HCT116 (cell line): Measurements from ENCODE around the gene TNFRSF17. TPM values are rescaled to one million over a fixed set of nuclear protein-coding genes. Genes with fewer than 3 reads are reported as not detected.

ENCODE experiments used
- ATAC-seq: fragments of 200-7000 bp; cut with Tn5 transposase; 2 replicates; pipeline ENCODE4 v1.9.1; 2020; ENCODE audit warnings: mild to moderate bottlenecking, moderate library complexity
- BruUV-seq: library from RNA; stranded (reverse); fragments of 400-500 nt; replicated peaks from 2 replicates; lab custom pipeline; 2021; lab: Mats Ljungman, UMichigan
- CTCF ChIA-PET: fragments of 300-600 bp; sonication (Branson Sonifier 250); formaldehyde crosslinking; loops from one replicate; lab custom pipeline; 2021; ENCODE audit warnings: antibody characterized with exemption; lab: Charles Lee
- POLR2A ChIA-PET: fragments of 300-600, 350-600 bp; sonication (Branson Sonifier 250); formaldehyde crosslinking; loops from one replicate; lab custom pipeline; 2021; ENCODE audit warnings: antibody characterized with exemption; lab: Charles Lee
- RAD21 ChIA-PET, 2 experiments: fragments of 300-600 bp; sonication (Branson Sonifier 250); formaldehyde crosslinking; loops; one replicate each; lab custom pipeline; 2023; ENCODE audit warnings: low total read pairs in 2 of 2; ENCODE audit not compliant: uncharacterized antibody in 2 of 2, unreplicated experiment in 2 of 2, low non-redundant PET in 1 of 2; lab: Charles Lee
- DNase-seq: peaks from one replicate; pipeline ENCODE4 v3.0.0-alpha.2; 2010; ENCODE audit warnings: low read depth, low spot score
- H2AFZ ChIP-seq: fragments of 200-600 bp; shearing (Covaris generic), sonication (generic); 2 replicates; pipeline ENCODE4 v1.6.1; 2017; ENCODE audit warnings: low read depth, mixed run types, mixed read lengths, antibody characterized with exemption, low read length; ENCODE audit not compliant: poor library complexity, severe bottlenecking
- H3K27ac ChIP-seq: 2 replicates; pipeline ENCODE4 v1.5.1; 2012; ENCODE audit warnings: low read depth, low read length
- H3K27me3 ChIP-seq: fragments of 200-600 bp; sonication (generic); 2 replicates; pipeline ENCODE4 v1.6.1; 2016; ENCODE audit warnings: mixed run types, low read length, mixed read lengths; ENCODE audit not compliant: insufficient read depth
- H3K36me3 ChIP-seq, 2 experiments: fragments of 200-500 bp in 1 of 2; fragments of 200-600 bp in 1 of 2; sonication (Bioruptor generic) in 1 of 2; sonication (generic) in 1 of 2; 2 replicates each; pipeline versions ENCODE4 v1.5.1 to v1.6.1; 2014 to 2016; ENCODE audit warnings: low read length in 2 of 2, inconsistent platforms in 1 of 2, mixed read lengths in 1 of 2, mixed run types in 1 of 2; ENCODE audit not compliant: insufficient read depth in 2 of 2, control insufficient read depth in 1 of 2
- H3K4me1 ChIP-seq, 2 experiments: fragments of 200-600 bp in 1 of 2; sonication (generic) in 1 of 2; 2 replicates each; pipeline versions ENCODE4 v1.5.1 to v1.6.1; 2012 to 2017; ENCODE audit warnings: low read length in 2 of 2, inconsistent platforms in 1 of 2, mild to moderate bottlenecking in 1 of 2, mixed read lengths in 1 of 2, mixed run types in 1 of 2, moderate library complexity in 1 of 2; ENCODE audit not compliant: insufficient read depth in 2 of 2, control insufficient read depth in 1 of 2
- H3K4me2 ChIP-seq: fragments of 200-600 bp; sonication (generic); 2 replicates; pipeline ENCODE4 v1.6.1; 2017; ENCODE audit warnings: mixed run types, low read length, mixed read lengths
- H3K4me3 ChIP-seq, 2 experiments: fragments of 200-600 bp in 1 of 2; sonication (generic) in 1 of 2; replicated peaks in 1 of 2; 2 replicates each; pipeline ENCODE4 v1.5.1; 2011 to 2016; ENCODE audit warnings: low read length in 2 of 2, control low read depth in 1 of 2, low read depth in 1 of 2, mild to moderate bottlenecking in 1 of 2, mixed read lengths in 1 of 2, mixed run types in 1 of 2
- H3K79me2 ChIP-seq: fragments of 200-600 bp; sonication (generic); 2 replicates; pipeline ENCODE4 v1.6.1; 2017; ENCODE audit warnings: mild to moderate bottlenecking, mixed run types, low read length, moderate library complexity, mixed read lengths; ENCODE audit not compliant: insufficient read depth
- H3K9ac ChIP-seq: fragments of 200-600 bp; sonication (generic); 2 replicates; pipeline ENCODE4 v1.6.1; 2016; ENCODE audit warnings: low read length, mixed read lengths
- H3K9me2 ChIP-seq: fragments of 200-600 bp; sonication (generic), shearing (Covaris generic); 2 replicates; pipeline ENCODE4 v1.6.1; 2017; ENCODE audit warnings: mixed run types, mild to moderate bottlenecking, moderate library complexity; ENCODE audit not compliant: insufficient read depth
- H3K9me3 ChIP-seq, 2 experiments: fragments of 200-500 bp in 1 of 2; fragments of 200-600 bp in 1 of 2; sonication (Bioruptor generic) in 1 of 2; sonication (generic) in 1 of 2; 2 replicates each; pipeline ENCODE4 v1.6.1; 2014 to 2017; ENCODE audit warnings: low read length in 2 of 2, mixed read lengths in 2 of 2, inconsistent platforms in 1 of 2, low read depth in 1 of 2, mild to moderate bottlenecking in 1 of 2, mixed run types in 1 of 2, moderate library complexity in 1 of 2; ENCODE audit not compliant: control insufficient read depth in 1 of 2, insufficient read depth in 1 of 2
- H4K20me1 ChIP-seq: fragments of 200-600 bp; sonication (generic), shearing (Covaris generic); 2 replicates; pipeline ENCODE4 v1.6.1; 2017; ENCODE audit warnings: mixed run types, mild to moderate bottlenecking, moderate library complexity; ENCODE audit not compliant: insufficient read depth
- EZH2 ChIP-seq: fragments of 200-600 bp; sonication (generic); IDR thresholded peaks from 2 replicates; pipeline ENCODE4 v1.6.1; 2017; ENCODE audit warnings: antibody characterized with exemption, mixed run types
- RAD21 ChIP-seq: IDR thresholded peaks from 2 replicates; pipeline ENCODE4 v1.6.1; 2012; ENCODE audit warnings: low read depth, mild to moderate bottlenecking
- ZFX ChIP-seq: fragments of 450-650 bp; IDR thresholded peaks from 2 replicates; pipeline ENCODE4 v1.6.1; 2017
- intact Hi-C: fragments of 100-400 bp; cut with micrococcal nuclease; formaldehyde crosslinking; loops from 2 replicates; pipeline ENCODE4 v1.10.0; 2022
- total RNA-seq: library from RNA; stranded (reverse); gene quantifications from one replicate; pipeline ENCODE4 v1.2.1, GENCODE V29; 2021; ENCODE audit not compliant: unreplicated experiment
- TF ChIP-seq, protein P1 (sequence below): IDR thresholded peaks from 2 replicates; pipeline ENCODE4 v1.6.1; 2011; ENCODE audit warnings: mild to moderate bottlenecking, low read length, moderate library complexity; ENCODE audit not compliant: insufficient replicate concordance; ENCODE audit errors: extremely low read depth
- TF ChIP-seq, protein P2 (sequence below), 3 experiments: fragments of 200-600 bp in 1 of 3; sonication (generic) in 1 of 3; IDR thresholded peaks in 2 of 3; conservative IDR thresholded peaks in 1 of 3; 2 replicates each; pipeline ENCODE4 v1.5.1; 2012 to 2017; ENCODE audit warnings: low read depth in 2 of 3, low read length in 2 of 3, antibody characterized with exemption in 1 of 3, borderline replicate concordance in 1 of 3, control low read depth in 1 of 3, mild to moderate bottlenecking in 1 of 3, mixed read lengths in 1 of 3, mixed run types in 1 of 3, moderate library complexity in 1 of 3; ENCODE audit not compliant: insufficient read depth in 1 of 3

The TNFRSF17 gene
- total RNA-seq, 1 experiment from 2014 or later = not detected

- H3K9me2 ChIP-seq = no peaks in the 10 kb centered on the region
- TF ChIP-seq EZH2 = no peak
- TF ChIP-seq RAD21 = peak; percentile 83
- TF ChIP-seq, protein P1, sequence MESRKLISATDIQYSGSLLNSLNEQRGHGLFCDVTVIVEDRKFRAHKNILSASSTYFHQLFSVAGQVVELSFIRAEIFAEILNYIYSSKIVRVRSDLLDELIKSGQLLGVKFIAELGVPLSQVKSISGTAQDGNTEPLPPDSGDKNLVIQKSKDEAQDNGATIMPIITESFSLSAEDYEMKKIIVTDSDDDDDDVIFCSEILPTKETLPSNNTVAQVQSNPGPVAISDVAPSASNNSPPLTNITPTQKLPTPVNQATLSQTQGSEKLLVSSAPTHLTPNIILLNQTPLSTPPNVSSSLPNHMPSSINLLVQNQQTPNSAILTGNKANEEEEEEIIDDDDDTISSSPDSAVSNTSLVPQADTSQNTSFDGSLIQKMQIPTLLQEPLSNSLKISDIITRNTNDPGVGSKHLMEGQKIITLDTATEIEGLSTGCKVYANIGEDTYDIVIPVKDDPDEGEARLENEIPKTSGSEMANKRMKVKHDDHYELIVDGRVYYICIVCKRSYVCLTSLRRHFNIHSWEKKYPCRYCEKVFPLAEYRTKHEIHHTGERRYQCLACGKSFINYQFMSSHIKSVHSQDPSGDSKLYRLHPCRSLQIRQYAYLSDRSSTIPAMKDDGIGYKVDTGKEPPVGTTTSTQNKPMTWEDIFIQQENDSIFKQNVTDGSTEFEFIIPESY = no peak
- TF ChIP-seq ZFX = no peak
- TF ChIP-seq, protein P2, sequence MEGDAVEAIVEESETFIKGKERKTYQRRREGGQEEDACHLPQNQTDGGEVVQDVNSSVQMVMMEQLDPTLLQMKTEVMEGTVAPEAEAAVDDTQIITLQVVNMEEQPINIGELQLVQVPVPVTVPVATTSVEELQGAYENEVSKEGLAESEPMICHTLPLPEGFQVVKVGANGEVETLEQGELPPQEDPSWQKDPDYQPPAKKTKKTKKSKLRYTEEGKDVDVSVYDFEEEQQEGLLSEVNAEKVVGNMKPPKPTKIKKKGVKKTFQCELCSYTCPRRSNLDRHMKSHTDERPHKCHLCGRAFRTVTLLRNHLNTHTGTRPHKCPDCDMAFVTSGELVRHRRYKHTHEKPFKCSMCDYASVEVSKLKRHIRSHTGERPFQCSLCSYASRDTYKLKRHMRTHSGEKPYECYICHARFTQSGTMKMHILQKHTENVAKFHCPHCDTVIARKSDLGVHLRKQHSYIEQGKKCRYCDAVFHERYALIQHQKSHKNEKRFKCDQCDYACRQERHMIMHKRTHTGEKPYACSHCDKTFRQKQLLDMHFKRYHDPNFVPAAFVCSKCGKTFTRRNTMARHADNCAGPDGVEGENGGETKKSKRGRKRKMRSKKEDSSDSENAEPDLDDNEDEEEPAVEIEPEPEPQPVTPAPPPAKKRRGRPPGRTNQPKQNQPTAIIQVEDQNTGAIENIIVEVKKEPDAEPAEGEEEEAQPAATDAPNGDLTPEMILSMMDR (IDR thresholded peaks at IDR 0.05 in 2 of 3, conservative IDR thresholded peaks at IDR 0.05 in 1 of 3; ENCODE audit: borderline replicate concordance in 1 of 3, insufficient read depth in 1 of 3, low read depth in 2 of 3, low read length in 2 of 3) = peak; percentile 47 to 70 (median 51); a peak in 5 of 6 replicates
- H3K9me3 ChIP-seq = no peaks in the 10 kb centered on the region
- intact Hi-C loops = loop anchor here (1.0 kb wide), 1 partner anchor 119 kb away; no protein-coding TSS in a partner anchor
- no peak overlapping the region for H3K4me2 ChIP-seq
- BruUV-seq = no TSS peak
- H4K20me1 ChIP-seq = no peaks in the 10 kb centered on the region
- no peaks in the 10 kb centered on the region for H3K4me1 ChIP-seq
- ATAC-seq (peak; percentile 99), DNase-seq (peak; percentile 28)
- no peak overlapping the region for H3K9ac ChIP-seq
- H3K36me3 ChIP-seq = no peaks in the 10 kb centered on the region
- RAD21 ChIA-PET = interaction anchor here in 1 of 2 experiments (1.7 kb wide), 1 partner anchor 118 kb away, joined by 11 read pairs; no protein-coding TSS in a partner anchor
- no peaks in the 10 kb centered on the region for H3K79me2 ChIP-seq
- no peak overlapping the region for H3K27ac ChIP-seq
- H3K27me3 ChIP-seq = no peaks in the 10 kb centered on the region
- H2AFZ ChIP-seq = no peak overlapping the region
- CTCF ChIA-PET = interaction anchor here (0.7 to 1.9 kb wide), 2 partner anchors 118 to 553 kb away, joined by 3 to 34 read pairs; no protein-coding TSS in a partner anchor
- POLR2A ChIA-PET = no interaction called here
- no peak overlapping the region for H3K4me3 ChIP-seq
Measured at GRCh38 chr16:11949527-11949926, 15.5 kb upstream of the TNFRSF17 start.
